HG02678 (cell line): Measurements from ENCODE around the gene ZNF438.

Experiments
- ATAC-seq: cut with Tn5 transposase; IDR thresholded peaks from one replicate; pipeline ENCODE4 v1.9.1; 2021; ENCODE audit warnings: mild to moderate bottlenecking, moderate library complexity; ENCODE audit not compliant: unreplicated experiment

Gene ZNF438

GRCh38 chr10:30894221-30894620 is 137.4 kb downstream of the ZNF438 start:
- no peak for ATAC-seq

GRCh38 chr10:30893208-30893607 is 138.5 kb downstream of the ZNF438 start:
- ATAC-seq = no peak

- ATAC-seq = no peak
These were observed 143.8 kb downstream of the ZNF438 start for GRCh38 chr10:30887839-30888238.

- ATAC-seq = no peak
These were observed 146.2 kb downstream of the ZNF438 start for GRCh38 chr10:30885423-30885822.

GRCh38 chr10:30883751-30884150 is 147.9 kb downstream of the ZNF438 start:
- ATAC-seq = no peak

GRCh38 chr10:30883116-30883515 is 148.5 kb downstream of the ZNF438 start:
- no peak for ATAC-seq

GRCh38 chr10:30882281-30882680 is 149.4 kb downstream of the ZNF438 start:
- no peak for ATAC-seq

GRCh38 chr10:30878920-30879319 is 152.7 kb downstream of the ZNF438 start:
- no peak for ATAC-seq

GRCh38 chr10:30877111-30877510 is 154.6 kb downstream of the ZNF438 start:
- no peak for ATAC-seq

- no peak for ATAC-seq
These were observed 158.3 kb downstream of the ZNF438 start for GRCh38 chr10:30873411-30873810.

- no peak for ATAC-seq
These were observed 160.8 kb downstream of the ZNF438 start for GRCh38 chr10:30870896-30871295.

- no peak for ATAC-seq
These were observed 162.1 kb downstream of the ZNF438 start for GRCh38 chr10:30869566-30869965.

- no peak for ATAC-seq
These were observed 163.1 kb downstream of the ZNF438 start for GRCh38 chr10:30868611-30869010.

- ATAC-seq = no peak
These were observed 164.8 kb downstream of the ZNF438 start for GRCh38 chr10:30866896-30867295.

- no peak for ATAC-seq
These were observed 166.3 kb downstream of the ZNF438 start for GRCh38 chr10:30865141-30865926.

- no peak for ATAC-seq
These were observed 168.0 kb downstream of the ZNF438 start for GRCh38 chr10:30863516-30864210.

GRCh38 chr10:30862486-30862885 is 169.2 kb downstream of the ZNF438 start:
- ATAC-seq = no peak

- ATAC-seq = no peak
These were observed 169.7 kb downstream of the ZNF438 start for GRCh38 chr10:30861976-30862375.

GRCh38 chr10:30861221-30861620 is 170.4 kb downstream of the ZNF438 start:
- no peak for ATAC-seq

- no peak for ATAC-seq
These were observed 173.2 kb downstream of the ZNF438 start for GRCh38 chr10:30858499-30858898.

- no peak for ATAC-seq
These were observed 173.9 kb downstream of the ZNF438 start for GRCh38 chr10:30857803-30858202.

GRCh38 chr10:30855131-30855530 is 176.5 kb downstream of the ZNF438 start:
- ATAC-seq = no peak
